GM19239 (cell line): ENCODE data around the gene LRRC14B.
"Not testable (repeated sequence)": the region's sequence is repeated elsewhere in the genome, so short reads cannot be mapped to it uniquely, and the experiment has no call there.

Experiments used
- DNase-seq: peaks from one replicate; pipeline ENCODE4 v3.0.0; 2011; ENCODE audit warnings: low spot score; ENCODE audit not compliant: insufficient read length
- FAIRE-seq: peaks from 2 replicates; lab custom pipeline; 2011; peaks lifted over from hg19 to GRCh38; lab: Jason Lieb, UNC

The LRRC14B gene

DNA sequence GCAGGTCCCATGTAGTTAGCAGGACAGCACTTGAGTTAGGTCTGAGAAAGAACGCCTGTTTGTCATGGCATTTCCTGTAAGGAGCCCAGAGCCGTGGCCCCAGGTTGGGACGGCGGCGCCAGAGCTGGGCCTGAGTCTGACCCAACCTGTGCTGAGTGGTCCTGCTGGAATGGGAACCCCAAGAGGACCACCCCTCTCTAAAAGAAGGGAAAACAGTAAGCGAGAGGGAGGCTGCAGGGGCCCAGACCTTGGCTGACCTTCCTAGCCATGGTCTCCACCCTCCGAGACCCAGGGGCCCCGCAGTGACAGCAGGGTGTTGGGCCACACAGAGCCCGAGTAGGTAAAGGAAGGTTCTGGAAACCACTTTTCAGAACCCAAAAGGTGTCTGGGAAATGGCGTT lies 1.8 kb upstream of the LRRC14B start:
- no peak for FAIRE-seq
- DNase-seq: no peak

DNA sequence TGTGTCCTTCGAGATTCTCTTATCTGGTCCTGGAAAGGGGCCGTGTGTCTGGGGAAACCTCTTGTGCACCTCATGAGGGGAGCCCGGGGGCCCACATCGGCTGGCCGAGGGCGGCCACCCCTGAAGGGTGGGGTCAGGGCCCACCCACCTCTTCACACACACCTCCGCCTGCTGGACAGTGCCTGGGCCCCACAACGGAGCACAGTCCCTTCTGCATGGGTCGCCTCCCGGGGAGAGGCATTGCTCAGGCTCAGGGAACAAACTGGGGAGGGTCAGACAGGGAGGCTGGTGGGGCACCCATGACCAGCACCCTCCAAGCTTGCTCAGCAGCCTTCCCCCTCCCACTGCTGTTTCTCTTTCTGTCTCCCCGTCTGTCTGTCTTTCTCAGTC lies 1.3 kb upstream of the LRRC14B start:
- DNase-seq (no peak), FAIRE-seq (no peak)

DNA sequence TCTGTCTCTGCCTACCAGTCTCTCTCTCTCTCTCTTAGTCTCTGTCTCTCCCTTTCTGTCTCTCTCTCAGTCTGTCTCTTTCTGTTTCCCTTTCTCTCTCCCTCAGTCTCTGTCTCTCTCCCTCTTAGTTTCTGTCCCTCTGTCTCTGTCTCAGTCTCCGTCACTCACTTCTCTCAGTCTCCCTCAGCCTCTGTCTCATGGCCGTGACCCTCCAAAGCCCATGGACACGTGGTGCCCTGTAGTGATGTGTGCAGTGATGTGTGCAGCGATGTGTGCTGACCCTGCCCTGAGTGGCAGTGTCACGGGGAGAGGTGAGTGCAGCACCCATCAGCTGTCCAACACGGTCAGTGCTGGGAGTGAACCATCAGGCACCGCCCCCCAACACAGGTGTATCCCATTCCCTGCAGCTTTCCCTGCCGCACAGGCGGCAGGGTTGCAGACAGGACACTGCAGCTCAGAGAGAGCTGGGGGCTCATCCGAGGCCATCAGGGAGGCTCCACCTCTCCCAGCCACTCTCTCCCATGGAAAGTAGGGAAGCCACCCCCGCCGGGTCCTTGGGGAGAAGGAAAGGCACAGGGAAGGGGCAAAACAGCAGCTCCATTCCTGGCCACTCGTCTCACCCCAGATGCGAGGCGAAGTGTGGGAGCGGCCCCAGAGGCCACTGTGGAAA lies 794 bp upstream of the LRRC14B start:
- FAIRE-seq (peak; percentile 21), DNase-seq (no peak)

DNA sequence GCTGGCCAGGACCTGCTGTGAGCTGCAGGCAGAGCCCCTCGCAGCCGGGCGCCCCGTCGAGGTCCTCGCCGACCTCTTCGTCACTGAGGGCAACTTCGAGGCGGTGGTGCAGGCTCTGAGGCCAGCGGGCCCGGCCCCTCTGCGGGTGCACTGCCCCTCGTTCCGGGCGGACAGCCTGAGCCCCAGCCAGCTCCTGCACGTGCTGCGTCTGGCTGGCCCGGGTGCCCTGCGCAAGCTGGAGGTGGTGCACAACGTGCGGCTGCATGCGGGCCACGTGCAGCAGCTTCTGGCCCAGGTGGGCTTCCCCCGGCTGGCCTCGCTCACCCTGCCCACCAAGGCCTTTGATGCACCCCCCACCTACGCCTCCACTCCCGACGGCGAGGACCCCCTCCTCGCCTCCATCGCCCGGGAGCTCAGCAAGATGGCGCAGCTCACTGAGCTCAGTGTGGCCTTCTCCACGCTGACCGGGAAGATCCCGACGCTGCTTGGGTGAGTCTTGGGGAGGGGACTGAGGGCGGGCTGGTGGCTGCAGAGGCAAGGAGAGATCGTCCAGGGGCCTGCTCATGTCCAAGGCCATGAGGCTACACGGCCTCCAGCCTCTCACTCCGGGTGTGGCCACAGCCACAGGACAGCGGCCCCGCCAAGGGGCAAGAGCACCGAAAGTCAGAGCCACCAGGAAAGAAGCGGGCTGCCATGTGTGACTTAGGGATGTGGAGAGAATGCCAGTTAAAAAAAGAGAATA lies 825 bp downstream of the LRRC14B start:
- no peak for DNase-seq
- no peak for FAIRE-seq

GRCh38 chr5:192691-192969 lies 1.3 kb downstream of the LRRC14B start:
- FAIRE-seq (no peak), DNase-seq (no peak)

DNA sequence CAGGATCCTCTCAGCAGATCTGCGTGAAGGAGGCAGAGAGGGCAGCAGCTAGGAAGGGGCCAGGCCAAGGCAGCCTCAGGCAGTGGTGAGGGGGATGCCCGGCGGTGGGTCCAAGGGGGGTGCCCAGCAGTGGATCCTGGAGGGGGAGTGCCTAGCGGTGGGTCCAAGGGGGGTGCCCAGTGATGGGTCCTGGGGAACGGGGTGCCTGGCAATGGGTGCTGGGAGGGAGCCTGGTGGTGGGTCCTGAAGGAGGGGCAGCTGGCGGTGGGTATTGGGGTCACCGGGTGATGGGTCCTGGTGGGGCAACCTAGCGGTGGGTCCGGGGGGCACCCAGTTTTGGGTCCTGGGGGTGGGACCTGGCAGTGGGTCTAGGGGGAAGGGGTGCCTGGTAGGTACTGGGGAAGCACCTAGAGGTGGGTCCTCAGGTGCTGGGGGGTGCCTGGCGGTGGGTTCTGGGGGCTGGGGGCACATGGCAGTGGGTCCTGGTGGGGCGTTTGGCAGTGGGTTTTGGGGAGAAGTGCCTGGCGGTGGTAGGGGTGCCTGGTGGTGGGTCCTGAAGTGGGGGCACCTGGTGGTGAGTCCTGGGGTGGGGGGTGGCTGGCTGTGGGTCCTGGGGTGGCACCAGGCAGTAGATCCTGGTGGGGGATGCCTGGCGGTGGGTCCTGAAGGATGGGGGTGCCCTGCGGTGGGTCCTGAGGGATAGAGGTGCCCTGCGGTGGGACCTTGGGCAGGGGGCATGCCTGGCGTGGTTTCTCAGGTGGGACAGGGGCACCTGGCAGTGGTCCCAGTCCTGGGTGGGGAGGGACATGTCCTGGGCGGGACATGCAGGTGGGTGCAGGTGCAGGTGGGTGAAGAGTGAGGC lies 1.9 kb downstream of the LRRC14B start:
- FAIRE-seq: no peak
- no peak for DNase-seq

DNA sequence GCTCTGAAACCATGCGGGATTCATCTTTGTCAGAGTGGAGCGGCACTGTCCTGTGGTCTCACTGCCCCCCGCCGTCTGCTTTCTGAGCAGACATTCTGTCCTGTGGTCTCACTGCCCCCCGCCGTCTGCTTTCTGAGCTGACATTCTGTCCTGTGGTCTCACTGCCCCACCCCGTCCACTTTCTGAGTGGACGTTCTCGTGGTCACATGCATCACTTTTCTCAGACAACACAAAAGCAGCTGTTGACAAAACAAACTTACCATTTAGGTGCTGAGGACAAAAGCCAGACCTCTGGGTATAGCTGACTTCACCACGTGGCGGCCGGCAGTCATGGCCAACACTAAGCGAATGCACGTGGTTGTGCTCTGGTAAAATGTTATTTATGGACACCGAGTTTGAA lies 2.8 kb downstream of the LRRC14B start:
- DNase-seq: no peak
- FAIRE-seq: no peak

GRCh38 chr5:194603-195209 lies 3.4 kb downstream of the LRRC14B start:
- FAIRE-seq (no peak), DNase-seq (no peak)

GRCh38 chr5:195401-196160 lies 4.3 kb downstream of the LRRC14B start:
- FAIRE-seq: no peak
- DNase-seq: no peak

- no peak for DNase-seq
- no peak for FAIRE-seq
These were observed 5.1 kb downstream of the LRRC14B start for GRCh38 chr5:196350-196749.

- not testable (repeated sequence) for FAIRE-seq, DNase-seq
These were observed 5.7 kb downstream of the LRRC14B start for GRCh38 chr5:197031-197430.

DNA sequence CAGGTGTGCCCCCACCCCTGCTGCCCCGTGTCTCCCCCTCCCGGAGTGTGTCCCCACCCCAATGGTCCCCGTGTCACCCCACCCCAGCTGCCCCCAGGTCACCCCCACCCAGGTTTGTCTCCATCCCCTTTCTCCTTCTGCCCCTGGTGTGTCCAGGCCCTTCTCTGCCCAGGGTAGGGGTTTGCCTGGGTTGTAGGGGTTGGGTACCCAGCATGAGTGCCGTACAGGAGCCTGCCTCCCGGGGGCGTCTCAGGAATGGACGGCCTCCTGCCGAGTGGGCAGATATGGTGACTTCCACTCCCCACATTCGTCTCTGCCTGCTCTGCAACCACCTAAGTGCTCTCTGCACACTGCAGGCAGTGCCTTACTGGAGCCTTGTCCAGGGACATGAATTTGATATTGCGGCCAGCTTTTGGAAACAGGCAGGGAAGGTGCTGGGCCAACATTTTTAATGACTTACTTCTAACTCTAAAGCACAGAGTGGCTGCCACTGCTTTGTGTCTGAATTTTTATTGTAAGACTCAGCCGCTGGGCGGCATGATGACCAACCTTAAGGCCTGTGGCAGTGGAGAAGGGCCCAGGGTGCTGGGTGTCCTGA lies 6.7 kb downstream of the LRRC14B start:
- FAIRE-seq: no peak
- no peak for DNase-seq

DNA sequence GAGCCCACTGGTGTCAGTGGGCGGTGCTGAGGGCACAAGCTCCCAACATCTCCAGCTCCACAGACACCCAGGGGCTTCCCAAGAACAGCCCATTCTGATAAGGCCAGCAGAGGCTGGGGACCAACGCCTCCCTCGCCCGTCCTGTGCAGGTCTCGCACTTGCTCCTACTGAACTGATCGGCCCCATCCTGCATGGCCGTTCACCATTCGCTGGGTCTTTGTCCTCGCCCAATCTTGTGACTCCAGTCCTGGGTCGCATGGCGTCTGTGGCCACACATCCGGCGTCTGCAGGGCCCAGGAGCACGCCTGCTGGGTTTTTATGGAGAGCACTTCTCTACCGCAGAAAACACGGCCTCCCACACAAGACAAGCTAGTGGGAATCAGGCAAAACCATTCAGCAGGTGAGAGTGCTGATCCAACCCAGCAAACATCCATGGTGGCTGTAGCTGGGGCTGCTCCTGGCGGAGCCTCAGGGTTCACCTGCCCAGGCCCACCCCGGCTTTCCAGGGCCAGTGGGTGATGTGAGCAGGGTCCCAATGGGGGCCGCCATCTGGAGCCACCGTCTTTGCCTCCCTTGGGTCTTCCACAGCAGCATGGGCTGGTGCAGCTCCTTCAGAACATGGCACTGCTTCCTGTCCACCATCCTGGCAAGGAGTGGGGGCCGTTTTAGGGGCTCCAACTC lies 7.4 kb downstream of the LRRC14B start:
- no peak for FAIRE-seq

GRCh38 chr5:199197-199949 lies 8.1 kb downstream of the LRRC14B start:
- FAIRE-seq: no peak
- no peak for DNase-seq

More for the DNA sequence above, 7.4 kb downstream of the LRRC14B start:
- no peak for DNase-seq

GRCh38 chr5:199950-200645 lies 8.8 kb downstream of the LRRC14B start:
- no peak for DNase-seq
- no peak for FAIRE-seq

- FAIRE-seq (no peak), DNase-seq (no peak)
These were observed 9.7 kb downstream of the LRRC14B start for GRCh38 chr5:200985-201384.

DNA sequence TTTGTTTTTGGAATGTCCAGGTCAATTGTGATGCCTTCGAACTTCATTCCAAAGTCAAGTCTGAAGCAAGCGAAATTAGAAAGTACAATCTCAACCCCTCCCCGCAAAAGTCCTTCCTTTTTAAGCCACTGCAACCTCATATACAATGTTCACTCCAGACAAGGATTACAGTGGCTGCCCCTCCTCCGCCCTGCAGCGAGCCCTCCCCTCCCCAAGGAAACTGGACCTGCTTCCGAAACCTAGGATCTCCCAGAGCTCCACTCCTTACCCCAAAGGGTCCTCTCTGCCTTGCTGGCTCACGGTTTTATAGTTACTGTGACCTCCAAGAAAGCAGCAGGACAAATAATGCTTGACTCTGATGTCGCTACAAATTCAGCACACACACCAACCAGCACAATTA lies 10.4 kb downstream of the LRRC14B start:
- DNase-seq (no peak), FAIRE-seq (no peak)
